HepG2 (cell line): ENCODE results near the gene CDHR4. TPM values are rescaled to one million over a fixed set of nuclear protein-coding genes. Genes with fewer than 3 reads are reported as not detected.

Experiments used
- AGO2 ChIP-seq: fragments of 200-400 bp; formaldehyde crosslinking; optimal IDR thresholded peaks from 2 replicates; pipeline ENCODE3; 2017; ENCODE audit warnings: mild to moderate bottlenecking, low read depth, low read length, moderate library complexity
- GZF1 ChIP-seq: sonication (generic); formaldehyde crosslinking; IDR thresholded peaks from 2 replicates; pipeline ENCODE4 v1.5.1; 2020; ENCODE audit warnings: mild to moderate bottlenecking, missing genetic modification reagents
- HNRNPH1 ChIP-seq: fragments of 200-400 bp; formaldehyde crosslinking; optimal IDR thresholded peaks from 2 replicates; pipeline ENCODE3; 2017; ENCODE audit warnings: mild to moderate bottlenecking, low read depth, low read length
- KLF16 ChIP-seq, 2 experiments: sonication (generic) in 1 of 2; formaldehyde crosslinking in 1 of 2; IDR thresholded peaks; 2 replicates each; pipeline versions ENCODE4 v1.6.1 to v1.8.0; 2016 to 2023; ENCODE audit warnings: missing genetic modification reagents in 2 of 2, missing compliant biosample characterization in 1 of 2
- MYC ChIP-seq: sonication (generic); formaldehyde crosslinking; IDR thresholded peaks from 2 replicates; pipeline ENCODE4 v1.9.0; 2021; ENCODE audit warnings: missing genetic modification reagents, borderline replicate concordance
- NFRKB ChIP-seq: fragments of 450-650 bp; IDR thresholded peaks from 2 replicates; pipeline ENCODE4 v1.6.1; 2017
- NR2F6 ChIP-seq, 2 experiments: IDR thresholded peaks; 2 replicates each; pipeline ENCODE4 v1.6.1; 2016; ENCODE audit warnings: antibody characterized with exemption in 1 of 2, mild to moderate bottlenecking in 1 of 2
- RARA ChIP-seq: IDR thresholded peaks from 2 replicates; pipeline ENCODE4 v1.6.1; 2016; ENCODE audit warnings: missing genetic modification reagents, missing compliant biosample characterization
- RELA ChIP-seq: sonication (generic); formaldehyde crosslinking; IDR thresholded peaks from 2 replicates; pipeline ENCODE4 v1.4.0; 2020; ENCODE audit warnings: missing genetic modification reagents
- TAF1 ChIP-seq: sonication (generic); formaldehyde crosslinking; IDR thresholded peaks from 2 replicates; pipeline ENCODE4 v1.4.0; 2020; ENCODE audit warnings: missing genetic modification reagents
- U2AF1 ChIP-seq: fragments of 200-400 bp; formaldehyde crosslinking; optimal IDR thresholded peaks from 2 replicates; pipeline ENCODE3; 2017; ENCODE audit warnings: mild to moderate bottlenecking, low read depth, low read length
- ZNF605 ChIP-seq: sonication (generic); formaldehyde crosslinking; IDR thresholded peaks from 2 replicates; pipeline ENCODE4 v1.8.0; 2022; ENCODE audit warnings: mild to moderate bottlenecking, missing genetic modification reagents
- ZNF776 ChIP-seq: sonication (generic); formaldehyde crosslinking; IDR thresholded peaks from 2 replicates; pipeline ENCODE4 v1.4.0; 2020; ENCODE audit warnings: mild to moderate bottlenecking, missing genetic modification reagents
- ZSCAN9 ChIP-seq: IDR thresholded peaks from 2 replicates; pipeline ENCODE4 v1.6.1; 2016; ENCODE audit warnings: borderline replicate concordance
- polyA plus RNA-seq, 8 experiments: library from polyadenylated mRNA; depleted of rRNA in 3 of 8; stranded (reverse) in 7 of 8; unstranded in 1 of 8; fragments of >200 nt; fragmentation: Illumina TruSeq in 4 of 8; extraction: Trizol in 4 of 8; gene quantifications; 2 replicates each; pipeline versions ENCODE4 v1.2.1 to v1.2.3, GENCODE V29; 2011 to 2016; ENCODE audit warnings: low read depth in 4 of 8, missing spikeins in 1 of 8, mixed read lengths in 1 of 8; ENCODE audit not compliant: insufficient read depth in 1 of 8
- total RNA-seq, 5 experiments: library from RNA; depleted of rRNA; stranded (reverse); fragments of >200 nt; fragmentation: Illumina TruSeq; extraction: Trizol; gene quantifications; 2 replicates each; pipeline ENCODE4 v1.2.3, GENCODE V29; 2016; ENCODE audit warnings: low read depth in 1 of 5
- TF ChIP-seq, protein P1 (sequence below): sonication (generic); formaldehyde crosslinking; IDR thresholded peaks from 2 replicates; pipeline ENCODE4 v1.5.1; 2020; ENCODE audit warnings: mild to moderate bottlenecking, missing genetic modification reagents
- TF ChIP-seq, protein P2 (sequence below): sonication (generic); formaldehyde crosslinking; conservative IDR thresholded peaks from 2 replicates; pipeline ENCODE4 v1.4.0; 2020; ENCODE audit warnings: missing genetic modification reagents
- TF ChIP-seq, protein P3 (sequence below): IDR thresholded peaks from 2 replicates; pipeline ENCODE4 v1.6.1; 2016
- TF ChIP-seq, protein P4 (sequence below): IDR thresholded peaks from 2 replicates; pipeline ENCODE4 v1.6.1; 2016
- TF ChIP-seq, protein P5 (sequence below): sonication (generic); formaldehyde crosslinking; IDR thresholded peaks from 2 replicates; pipeline ENCODE4 v1.8.1; 2023; ENCODE audit warnings: missing genetic modification reagents, mild to moderate bottlenecking, borderline replicate concordance
- TF ChIP-seq, protein P6 (sequence below): sonication (generic); formaldehyde crosslinking; IDR thresholded peaks from 2 replicates; pipeline ENCODE4 v1.8.0; 2022; ENCODE audit warnings: mild to moderate bottlenecking, missing genetic modification reagents, moderate library complexity

The CDHR4 gene
- total and polyA plus RNA-seq, 2 of the 13 experiments (the other 11 are each of a cell fraction or from before 2014, with no cell fraction given), result 0.21 TPM; not detected in 1

DNA sequence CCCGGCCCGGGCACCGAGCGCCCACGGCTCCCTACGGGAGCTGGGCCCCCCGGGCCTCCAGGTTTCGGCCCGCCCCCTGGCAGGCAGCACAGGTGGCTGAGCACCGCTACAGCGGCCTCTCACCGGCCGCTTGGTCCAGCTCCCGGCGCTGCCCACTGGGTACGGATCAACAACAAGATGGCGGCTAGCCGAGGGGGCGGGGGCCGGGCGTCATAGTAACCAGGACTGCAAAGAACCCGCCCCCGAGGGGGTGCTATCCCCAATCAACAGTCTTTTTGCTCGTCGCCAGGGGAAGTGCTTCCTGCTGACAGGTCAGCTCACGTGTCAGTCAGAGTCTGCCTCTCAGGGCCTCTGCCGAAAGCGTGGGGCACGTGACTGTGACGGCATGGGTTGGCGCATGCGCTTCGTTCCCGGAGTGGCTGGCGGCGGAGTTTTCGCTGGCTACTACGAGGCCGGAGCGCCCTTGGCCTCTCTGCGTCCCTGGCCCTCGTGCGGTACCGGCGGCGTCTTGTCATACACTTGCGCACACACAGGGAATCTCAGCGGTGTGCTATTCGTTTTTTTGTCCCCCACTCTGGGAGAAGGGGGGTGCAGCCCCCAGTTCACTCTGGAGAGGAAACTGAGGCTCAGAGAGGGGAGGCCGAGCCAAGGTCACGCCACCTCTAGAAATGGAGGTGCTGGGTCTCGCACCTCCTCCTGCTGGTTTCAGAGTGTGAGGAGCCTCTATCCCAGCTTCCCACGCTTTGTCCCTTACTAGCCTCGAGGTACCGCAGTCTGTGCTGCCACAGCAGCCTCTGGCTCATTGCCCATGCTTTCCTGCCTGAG, 13.1 kb downstream of the CDHR4 start, which contains the start of gene IP6K1 (continued):
- TF ChIP-seq, protein P1, sequence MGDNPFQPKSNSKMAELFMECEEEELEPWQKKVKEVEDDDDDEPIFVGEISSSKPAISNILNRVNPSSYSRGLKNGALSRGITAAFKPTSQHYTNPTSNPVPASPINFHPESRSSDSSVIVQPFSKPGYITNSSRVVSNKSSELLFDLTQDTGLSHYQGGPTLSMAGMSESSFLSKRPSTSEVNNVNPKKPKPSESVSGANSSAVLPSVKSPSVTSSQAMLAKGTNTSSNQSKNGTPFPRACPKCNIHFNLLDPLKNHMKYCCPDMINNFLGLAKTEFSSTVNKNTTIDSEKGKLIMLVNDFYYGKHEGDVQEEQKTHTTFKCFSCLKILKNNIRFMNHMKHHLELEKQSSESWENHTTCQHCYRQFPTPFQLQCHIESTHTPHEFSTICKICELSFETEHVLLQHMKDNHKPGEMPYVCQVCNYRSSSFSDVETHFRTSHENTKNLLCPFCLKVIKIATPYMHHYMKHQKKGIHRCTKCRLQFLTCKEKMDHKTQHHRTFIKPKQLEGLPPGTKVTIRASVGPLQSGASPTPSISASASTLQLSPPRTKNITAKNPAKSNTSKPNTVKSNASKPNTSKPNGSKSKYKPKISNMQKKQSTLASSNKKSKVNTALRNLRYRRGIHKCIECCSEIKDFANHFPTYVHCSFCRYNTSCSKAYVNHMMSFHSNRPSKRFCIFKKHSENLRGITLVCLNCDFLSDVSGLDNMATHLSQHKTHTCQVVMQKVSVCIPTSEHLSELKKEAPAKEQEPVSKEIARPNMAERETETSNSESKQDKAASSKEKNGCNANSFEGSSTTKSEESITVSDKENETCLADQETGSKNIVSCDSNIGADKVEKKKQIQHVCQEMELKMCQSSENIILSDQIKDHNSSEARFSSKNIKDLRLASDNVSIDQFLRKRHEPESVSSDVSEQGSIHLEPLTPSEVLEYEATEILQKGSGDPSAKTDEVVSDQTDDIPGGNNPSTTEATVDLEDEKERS (CRISPR knock-in tag), result no peak
- TF ChIP-seq, protein P2, sequence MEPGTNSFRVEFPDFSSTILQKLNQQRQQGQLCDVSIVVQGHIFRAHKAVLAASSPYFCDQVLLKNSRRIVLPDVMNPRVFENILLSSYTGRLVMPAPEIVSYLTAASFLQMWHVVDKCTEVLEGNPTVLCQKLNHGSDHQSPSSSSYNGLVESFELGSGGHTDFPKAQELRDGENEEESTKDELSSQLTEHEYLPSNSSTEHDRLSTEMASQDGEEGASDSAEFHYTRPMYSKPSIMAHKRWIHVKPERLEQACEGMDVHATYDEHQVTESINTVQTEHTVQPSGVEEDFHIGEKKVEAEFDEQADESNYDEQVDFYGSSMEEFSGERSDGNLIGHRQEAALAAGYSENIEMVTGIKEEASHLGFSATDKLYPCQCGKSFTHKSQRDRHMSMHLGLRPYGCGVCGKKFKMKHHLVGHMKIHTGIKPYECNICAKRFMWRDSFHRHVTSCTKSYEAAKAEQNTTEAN (CRISPR knock-in tag), result 0 out of 2 replicates have a peak, but pooled peaks have one; percentile 43
- TF ChIP-seq RARA (CRISPR knock-in tag), result 0 out of 2 replicates have a peak, but pooled peaks have one; percentile 33
- TF ChIP-seq, protein P3, sequence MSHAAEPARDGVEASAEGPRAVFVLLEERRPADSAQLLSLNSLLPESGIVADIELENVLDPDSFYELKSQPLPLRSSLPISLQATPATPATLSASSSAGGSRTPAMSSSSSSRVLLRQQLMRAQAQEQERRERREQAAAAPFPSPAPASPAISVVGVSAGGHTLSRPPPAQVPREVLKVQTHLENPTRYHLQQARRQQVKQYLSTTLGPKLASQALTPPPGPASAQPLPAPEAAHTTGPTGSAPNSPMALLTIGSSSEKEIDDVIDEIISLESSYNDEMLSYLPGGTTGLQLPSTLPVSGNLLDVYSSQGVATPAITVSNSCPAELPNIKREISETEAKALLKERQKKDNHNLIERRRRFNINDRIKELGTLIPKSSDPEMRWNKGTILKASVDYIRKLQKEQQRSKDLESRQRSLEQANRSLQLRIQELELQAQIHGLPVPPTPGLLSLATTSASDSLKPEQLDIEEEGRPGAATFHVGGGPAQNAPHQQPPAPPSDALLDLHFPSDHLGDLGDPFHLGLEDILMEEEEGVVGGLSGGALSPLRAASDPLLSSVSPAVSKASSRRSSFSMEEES (CRISPR knock-in tag), result peak; percentile 94
- peak; percentile 85 for TF ChIP-seq MYC (CRISPR knock-in tag)
- TF ChIP-seq GZF1 (CRISPR knock-in tag), result no peak
- TF ChIP-seq KLF16 (CRISPR knock-in tag; IDR thresholded peaks at IDR 0.05), result peak in 1 of 2 experiments; percentile 41; a peak in 3 of 4 replicates
- peak; percentile 63; the same call in 1 of the 2 replicates for TF ChIP-seq ZNF776 (CRISPR knock-in tag)
- TF ChIP-seq, protein P4, sequence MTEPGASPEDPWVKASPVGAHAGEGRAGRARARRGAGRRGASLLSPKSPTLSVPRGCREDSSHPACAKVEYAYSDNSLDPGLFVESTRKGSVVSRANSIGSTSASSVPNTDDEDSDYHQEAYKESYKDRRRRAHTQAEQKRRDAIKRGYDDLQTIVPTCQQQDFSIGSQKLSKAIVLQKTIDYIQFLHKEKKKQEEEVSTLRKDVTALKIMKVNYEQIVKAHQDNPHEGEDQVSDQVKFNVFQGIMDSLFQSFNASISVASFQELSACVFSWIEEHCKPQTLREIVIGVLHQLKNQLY (CRISPR knock-in tag), result peak; percentile 27; the same call in 1 of the 2 replicates
- TF ChIP-seq, protein P5, sequence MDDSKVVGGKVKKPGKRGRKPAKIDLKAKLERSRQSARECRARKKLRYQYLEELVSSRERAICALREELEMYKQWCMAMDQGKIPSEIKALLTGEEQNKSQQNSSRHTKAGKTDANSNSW (CRISPR knock-in tag), result peak; percentile 19; the same call in 1 of the 2 replicates
- TF ChIP-seq, protein P6, sequence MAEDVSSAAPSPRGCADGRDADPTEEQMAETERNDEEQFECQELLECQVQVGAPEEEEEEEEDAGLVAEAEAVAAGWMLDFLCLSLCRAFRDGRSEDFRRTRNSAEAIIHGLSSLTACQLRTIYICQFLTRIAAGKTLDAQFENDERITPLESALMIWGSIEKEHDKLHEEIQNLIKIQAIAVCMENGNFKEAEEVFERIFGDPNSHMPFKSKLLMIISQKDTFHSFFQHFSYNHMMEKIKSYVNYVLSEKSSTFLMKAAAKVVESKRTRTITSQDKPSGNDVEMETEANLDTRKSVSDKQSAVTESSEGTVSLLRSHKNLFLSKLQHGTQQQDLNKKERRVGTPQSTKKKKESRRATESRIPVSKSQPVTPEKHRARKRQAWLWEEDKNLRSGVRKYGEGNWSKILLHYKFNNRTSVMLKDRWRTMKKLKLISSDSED (CRISPR knock-in tag), result peak; percentile 75; the same call in 1 of the 2 replicates
- TF ChIP-seq RELA (CRISPR knock-in tag), result no peak
- TF ChIP-seq U2AF1, result no peak
- TF ChIP-seq TAF1, result peak; percentile 87
- no peak; the same call in 1 of the 2 replicates for TF ChIP-seq NR2F6 (IDR thresholded peaks at IDR 0.05)
- TF ChIP-seq NR2F6 (CRISPR knock-in tag; IDR thresholded peaks at IDR 0.05), result peak; percentile 38; the same call in 1 of the 2 replicates
- TF ChIP-seq HNRNPH1, result no peak
- peak; percentile 73; the same call in 1 of the 2 replicates for TF ChIP-seq ZSCAN9 (CRISPR knock-in tag)
- peak; percentile 58; the same call in 1 of the 2 replicates for TF ChIP-seq ZNF605 (CRISPR knock-in tag)
- peak; percentile 70 for TF ChIP-seq AGO2
- TF ChIP-seq NFRKB, result no peak
